K562 (cell line): ENCODE measurements around the gene CEACAM20. TPM values are rescaled to one million over a fixed set of nuclear protein-coding genes. Genes with fewer than 3 reads are reported as not detected.
A peak's percentile ranks its signal among the peaks of the same experiment; 100 is the strongest.

Experiments
- CHD1 ChIP-seq: fragments of 200-600 bp; sonication (generic); IDR thresholded peaks from one replicate; pipeline ENCODE4 v1.6.1; 2012; ENCODE audit warnings: mild to moderate bottlenecking, moderate library complexity, low read length, inconsistent platforms
- HCFC1 ChIP-seq: IDR thresholded peaks from 2 replicates; pipeline ENCODE4 v1.6.1; 2012; ENCODE audit warnings: low read depth, low read length, improper control_type of control experiment
- ID3 ChIP-seq, 2 experiments: fragments of 250-450 bp in 1 of 2; fragments of 450-650 bp in 1 of 2; sonication (Bioruptor Pico) in 1 of 2; IDR thresholded peaks; 2 replicates each; pipeline versions ENCODE4 v1.6.1 to v1.8.0; 2016 to 2021; ENCODE audit warnings: mild to moderate bottlenecking in 2 of 2, moderate library complexity in 2 of 2, missing compliant biosample characterization in 1 of 2, missing genetic modification characterization in 1 of 2
- MIER1 ChIP-seq: fragments of 450-650 bp; IDR thresholded peaks from 2 replicates; pipeline ENCODE4 v1.6.1; 2016; ENCODE audit warnings: antibody characterized with exemption, mild to moderate bottlenecking, low read depth
- NR2C2 ChIP-seq, 2 experiments: fragments of 200-800 bp in 1 of 2; sonication (Bioruptor generic) in 1 of 2; sonication (generic) in 1 of 2; formaldehyde crosslinking in 1 of 2; IDR thresholded peaks; 2 replicates each; pipeline versions ENCODE4 v1.6.1 to v1.8.0; 2016 to 2022; ENCODE audit warnings: mild to moderate bottlenecking in 1 of 2, missing compliant biosample characterization in 1 of 2, missing genetic modification characterization in 1 of 2, missing genetic modification reagents in 1 of 2
- RAD21 ChIP-seq, 2 experiments: fragments of 250-450 bp in 1 of 2; fragments of 450-650 bp in 1 of 2; sonication (Bioruptor Pico) in 1 of 2; formaldehyde crosslinking in 1 of 2; IDR thresholded peaks in 1 of 2; conservative IDR thresholded peaks in 1 of 2; 2 replicates each; pipeline versions ENCODE4 v1.4.0 to v1.8.0; 2020 to 2022; ENCODE audit warnings: mild to moderate bottlenecking in 2 of 2, moderate library complexity in 1 of 2
- ZC3H11A ChIP-seq: IDR thresholded peaks from 2 replicates; pipeline ENCODE4 v1.6.1; 2012; ENCODE audit warnings: low read depth, low read length, improper control_type of control experiment
- ZNF318 ChIP-seq, 2 experiments: fragments of 450-650 bp; IDR thresholded peaks; 2 replicates each; pipeline ENCODE4 v1.6.1; 2016; ENCODE audit warnings: mild to moderate bottlenecking in 2 of 2, borderline replicate concordance in 1 of 2, low read depth in 1 of 2, moderate library complexity in 1 of 2
- ZNF583 ChIP-seq: fragments of 250-450 bp; sonication (Bioruptor Pico); IDR thresholded peaks from 2 replicates; pipeline ENCODE4 v1.4.0; 2020
- polyA plus RNA-seq, 8 experiments: library from polyadenylated mRNA; depleted of rRNA in 4 of 8; stranded (reverse) in 5 of 8; unstranded in 3 of 8; fragments of >200 nt; fragmentation: Nextera tagmentation in 2 of 8; fragmentation: Illumina TruSeq in 1 of 8; extraction: Ambion mirVana in 2 of 8; extraction: Trizol in 1 of 8; gene quantifications; 2 replicates each; pipeline versions ENCODE4 v1.2.1 to v1.2.3, GENCODE V29; 2011 to 2014; ENCODE audit warnings: inconsistent platforms in 1 of 8, missing spikeins in 1 of 8
- total RNA-seq, 7 experiments: library from RNA; depleted of rRNA in 6 of 7; stranded (reverse); fragments of >200 nt in 6 of 7; fragmentation: Illumina TruSeq in 2 of 7; extraction: Trizol in 2 of 7; gene quantifications; 2 replicates each; pipeline versions ENCODE4 v1.2.1 to v1.2.3, GENCODE V29; 2011 to 2021; ENCODE audit warnings: low replicate concordance in 1 of 7

The CEACAM20 gene
- total and polyA plus RNA-seq, 9 of the 15 experiments (the other 6 are each of a cell fraction or from before 2014, with no cell fraction given) = not detected

GRCh38 chr19:44512326-44513298 lies 16.9 kb downstream of the CEACAM20 start (continued):
- TF ChIP-seq MIER1 (peak; percentile 87), ZC3H11A (no peak), ID3 (CRISPR knock-in tag; IDR thresholded peaks at IDR 0.05) (no peak), ID3 (tag; IDR thresholded peaks at IDR 0.05) (no peak), RAD21 (CRISPR knock-in tag; conservative IDR thresholded peaks at IDR 0.05 in 1 of 2, IDR thresholded peaks at IDR 0.05 in 1 of 2) (peak in 1 of 2 experiments; percentile 62; a peak in 2 of 4 replicates), ZNF583 (CRISPR knock-in tag) (no peak), ZNF318 (IDR thresholded peaks at IDR 0.05; ENCODE audit: borderline replicate concordance in 1 of 2, low read depth in 1 of 2) (no peak), HCFC1 (0 out of 2 replicates have a peak, but pooled peaks have one; percentile 39), NR2C2 (CRISPR knock-in tag; IDR thresholded peaks at IDR 0.05) (0 out of 2 replicates have a peak, but pooled peaks have one; percentile 33), NR2C2 (tag; IDR thresholded peaks at IDR 0.05) (no peak), CHD1 (no peak)
